Right forelimb (tissue), 1 donor: ENCODE measurements around the gene CEP68.
A peak's percentile ranks its signal among the peaks of the same experiment; 100 is the strongest.
"Not testable (repeated sequence)": the region's sequence is repeated elsewhere in the genome, so short reads cannot be mapped to it uniquely, and the experiment has no call there.

Source experiments
- DNase-seq: peaks from one replicate; pipeline ENCODE4 v3.0.0-alpha.2; 2018

Gene CEP68

GRCh38 chr2:65031341-65032018 is 24.7 kb upstream of the CEP68 start:
- no peak for DNase-seq

- no peak for DNase-seq
Observed at GRCh38 chr2:65032019-65032975, 23.9 kb upstream of the CEP68 start.

- no peak for DNase-seq
Observed at GRCh38 chr2:65033178-65033577, 23.0 kb upstream of the CEP68 start.

DNA sequence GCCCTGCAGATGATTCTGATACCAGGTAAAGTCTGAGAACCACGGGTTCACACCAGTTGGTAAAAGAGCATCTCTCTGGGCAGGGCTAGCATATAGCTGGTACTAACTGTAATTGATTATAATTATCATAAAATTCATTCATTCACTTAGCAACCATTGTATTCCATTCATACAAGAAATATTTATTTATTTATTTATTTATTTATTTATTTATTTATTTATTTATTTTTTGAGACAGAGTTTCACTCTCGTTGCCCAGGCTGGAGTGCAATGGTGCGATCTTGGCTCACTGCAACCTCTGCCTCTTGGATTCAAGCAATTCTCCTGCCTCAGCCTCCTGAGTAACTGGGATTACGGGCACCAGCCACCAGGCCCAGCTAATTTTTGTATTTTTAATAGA is 22.5 kb upstream of the CEP68 start:
- DNase-seq = not testable (repeated sequence)

GRCh38 chr2:65035351-65035943 is 20.8 kb upstream of the CEP68 start:
- no peak for DNase-seq

DNA sequence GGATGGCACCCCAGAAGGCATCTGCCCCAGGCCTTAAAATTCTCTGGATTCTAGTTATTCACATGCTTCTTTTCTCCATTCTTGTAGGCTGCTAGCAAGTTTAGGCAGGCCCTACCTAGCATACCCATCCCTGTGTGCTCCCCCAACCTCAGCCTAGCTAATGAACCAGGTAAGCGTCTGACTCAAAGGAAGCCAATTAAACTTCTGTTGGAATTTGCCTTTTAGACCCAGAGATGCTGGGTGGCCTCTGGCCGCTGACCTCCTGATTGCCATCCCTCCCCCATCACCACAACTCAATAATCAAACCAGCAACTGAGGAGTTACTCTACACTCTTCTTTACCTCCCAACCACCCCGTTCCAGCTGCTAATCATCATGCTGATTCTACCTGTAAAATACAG is 19.0 kb upstream of the CEP68 start:
- no peak for DNase-seq

- DNase-seq = no peak
Observed at GRCh38 chr2:65039640-65040039, 16.6 kb upstream of the CEP68 start.

DNA sequence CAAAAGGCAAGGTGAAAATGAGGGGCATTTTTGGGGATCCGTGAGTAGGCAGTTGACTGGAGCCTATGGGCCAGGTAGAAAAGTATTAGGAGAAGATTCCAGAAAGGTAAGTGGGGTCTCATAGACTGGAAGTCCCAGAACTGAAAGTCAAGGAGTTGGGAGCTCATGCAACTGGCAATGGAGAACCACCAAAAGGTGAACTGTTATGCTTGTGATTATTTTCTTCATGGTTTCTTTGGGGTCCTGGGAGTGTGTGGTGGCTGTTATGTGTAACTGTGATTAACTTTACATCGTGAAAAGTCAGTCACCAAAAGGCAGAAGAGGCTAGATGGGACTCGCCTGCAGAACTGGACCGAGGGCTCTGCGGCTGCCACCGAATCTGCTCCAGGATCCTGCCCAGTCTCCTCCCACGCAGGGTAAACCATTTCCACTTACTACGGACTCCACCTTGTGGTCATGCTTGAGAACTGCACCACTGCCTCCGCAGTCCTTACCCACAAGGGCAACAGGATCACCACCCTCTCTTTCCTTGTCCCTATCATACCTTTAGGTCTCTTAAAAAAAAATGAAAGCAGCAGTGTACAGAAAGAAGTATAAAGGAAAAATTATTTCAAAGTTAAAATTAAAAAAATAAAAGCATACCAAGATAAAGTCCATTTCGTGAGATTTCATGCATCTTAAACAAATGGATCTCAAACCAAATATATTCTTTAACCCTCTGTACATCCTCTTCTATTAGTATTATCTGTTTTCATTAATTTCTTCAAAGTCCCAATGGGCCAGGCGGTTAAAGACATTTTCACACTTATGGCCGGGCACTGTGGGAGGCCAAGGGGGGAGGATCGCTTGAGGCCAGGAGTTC is 15.6 kb upstream of the CEP68 start:
- peak; percentile 82 for DNase-seq

DNA sequence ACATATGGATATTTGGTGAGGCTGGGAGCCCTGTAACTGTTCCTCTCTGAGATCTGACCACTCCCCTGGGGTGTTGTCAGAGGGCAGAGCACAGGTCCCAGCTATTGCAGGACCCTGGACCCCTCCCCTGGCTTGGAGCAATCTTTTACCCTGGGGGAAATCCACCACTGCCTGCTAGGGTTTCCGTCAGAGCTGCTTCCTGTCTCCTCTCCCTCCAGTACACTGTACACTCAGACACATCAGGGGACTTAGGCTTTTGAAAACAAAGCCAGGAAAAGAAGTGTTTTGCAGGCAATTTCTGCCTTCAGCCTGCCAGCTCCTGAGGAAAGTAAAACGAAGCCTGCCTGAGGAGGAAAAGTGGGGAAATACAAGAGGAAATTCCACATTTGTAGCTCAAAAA is 13.2 kb upstream of the CEP68 start:
- no peak for DNase-seq

- no peak for DNase-seq
Observed at GRCh38 chr2:65044097-65044735, 12.0 kb upstream of the CEP68 start.

- DNase-seq = no peak
Observed at GRCh38 chr2:65045651-65046050, 10.6 kb upstream of the CEP68 start.

- DNase-seq = no peak
Observed at GRCh38 chr2:65046633-65047407, 9.4 kb upstream of the CEP68 start.

- DNase-seq = no peak
Observed at GRCh38 chr2:65049010-65049639, 7.1 kb upstream of the CEP68 start.

- no peak for DNase-seq
Observed at GRCh38 chr2:65050931-65051330, 5.3 kb upstream of the CEP68 start.

DNA sequence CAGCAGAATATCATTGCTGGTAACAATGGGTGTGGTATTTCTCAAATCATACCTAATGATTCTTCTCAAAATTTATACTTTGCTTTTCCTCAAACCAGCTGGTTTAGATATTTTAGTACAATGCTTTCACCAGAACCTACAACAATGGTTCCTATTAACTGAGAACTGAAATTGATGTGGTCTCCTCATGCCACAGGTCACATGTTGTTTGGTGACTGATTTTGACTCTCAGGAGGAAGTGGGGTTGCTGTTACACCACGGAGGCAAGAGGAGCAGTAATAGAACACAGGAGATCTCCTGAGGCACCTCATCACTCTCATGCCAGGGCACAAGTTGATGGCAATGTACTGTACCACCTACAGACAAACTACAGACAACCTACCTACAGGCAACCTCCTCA is 3.0 kb upstream of the CEP68 start:
- no peak for DNase-seq

- DNase-seq = no peak
Observed at GRCh38 chr2:65054749-65055421, 1.3 kb upstream of the CEP68 start.

DNA sequence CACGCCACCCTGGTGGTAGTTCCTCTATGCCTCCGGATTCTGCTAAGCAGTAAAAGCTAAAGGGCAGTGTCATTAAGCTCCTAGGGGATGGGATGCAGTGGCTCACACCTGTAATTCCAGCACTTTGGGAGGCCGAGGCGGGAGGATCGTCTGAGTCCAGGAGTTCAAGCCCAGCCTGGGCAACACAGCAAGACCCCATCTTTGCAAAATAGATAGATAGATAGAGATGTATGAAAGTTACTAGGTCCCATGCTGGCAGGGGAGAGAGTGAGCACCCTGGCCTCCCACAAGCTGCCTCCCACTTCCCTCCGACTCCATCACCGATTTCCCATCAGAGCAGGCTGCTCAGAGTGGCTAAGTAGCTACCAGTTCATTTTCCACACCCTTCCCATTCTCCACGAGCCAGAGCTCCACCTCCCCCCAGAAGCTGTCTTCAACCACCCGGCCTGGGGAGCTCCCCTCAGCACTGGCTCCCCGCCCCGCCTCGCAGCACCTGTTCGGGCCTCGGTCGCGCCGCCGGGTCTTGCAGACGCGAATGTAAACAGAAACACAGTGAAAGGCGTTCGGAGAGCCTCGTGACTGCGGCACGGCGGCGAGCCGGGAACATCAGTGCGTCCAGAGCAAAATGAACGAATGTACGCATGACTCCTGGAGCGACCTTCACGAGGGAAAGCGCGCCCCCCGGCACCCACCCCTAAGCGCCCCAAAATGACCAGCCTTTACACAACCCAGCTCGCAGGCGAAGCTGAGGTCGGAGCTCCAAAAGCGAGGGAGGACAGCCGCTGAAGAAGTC is 598 bp upstream of the CEP68 start:
- DNase-seq = no peak

GRCh38 chr2:65057054-65057375 is 799 bp downstream of the CEP68 start:
- DNase-seq = no peak

DNA sequence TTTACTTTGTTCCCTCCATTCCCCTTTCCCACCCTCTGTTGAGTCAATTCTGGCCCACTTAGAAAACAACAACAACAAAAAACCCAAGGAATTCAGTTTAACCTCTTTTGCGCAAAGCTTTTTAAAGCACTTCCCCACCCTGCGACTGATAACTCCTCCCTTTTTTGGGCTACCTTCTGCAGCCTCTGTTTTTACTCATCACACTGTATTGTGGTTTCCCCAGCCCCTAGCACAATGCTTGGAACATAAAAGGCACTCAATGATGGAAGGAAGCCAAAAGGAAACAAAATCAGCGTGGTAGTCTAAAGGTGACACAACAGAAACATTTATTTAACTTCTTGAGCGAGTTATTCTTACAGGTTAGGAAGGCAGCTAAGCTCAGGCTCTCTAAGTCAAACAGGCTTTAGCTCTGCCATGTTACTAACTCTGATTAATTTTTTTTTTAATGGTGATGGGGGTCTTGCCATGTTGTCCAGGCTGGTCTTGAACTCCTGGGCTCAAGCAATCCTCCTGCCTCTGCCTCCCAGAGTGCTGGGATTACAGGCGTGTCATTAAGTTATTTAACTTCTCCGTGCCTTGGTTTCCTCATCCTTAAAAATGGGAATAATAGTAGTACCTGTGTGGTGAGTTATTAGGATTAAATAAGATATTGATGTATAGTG is 1.3 kb downstream of the CEP68 start:
- DNase-seq = no peak
